CMK (cell line): Measurements from ENCODE around the gene CRMP1.
"Not testable (repeated sequence)": the region's sequence is repeated elsewhere in the genome, so short reads cannot be mapped to it uniquely, and the experiment has no call there.

Experiments
- DNase-seq: peaks from one replicate; pipeline ENCODE4 v3.0.0-alpha.2; 2010; ENCODE audit warnings: low read depth

CRMP1 gene

DNA sequence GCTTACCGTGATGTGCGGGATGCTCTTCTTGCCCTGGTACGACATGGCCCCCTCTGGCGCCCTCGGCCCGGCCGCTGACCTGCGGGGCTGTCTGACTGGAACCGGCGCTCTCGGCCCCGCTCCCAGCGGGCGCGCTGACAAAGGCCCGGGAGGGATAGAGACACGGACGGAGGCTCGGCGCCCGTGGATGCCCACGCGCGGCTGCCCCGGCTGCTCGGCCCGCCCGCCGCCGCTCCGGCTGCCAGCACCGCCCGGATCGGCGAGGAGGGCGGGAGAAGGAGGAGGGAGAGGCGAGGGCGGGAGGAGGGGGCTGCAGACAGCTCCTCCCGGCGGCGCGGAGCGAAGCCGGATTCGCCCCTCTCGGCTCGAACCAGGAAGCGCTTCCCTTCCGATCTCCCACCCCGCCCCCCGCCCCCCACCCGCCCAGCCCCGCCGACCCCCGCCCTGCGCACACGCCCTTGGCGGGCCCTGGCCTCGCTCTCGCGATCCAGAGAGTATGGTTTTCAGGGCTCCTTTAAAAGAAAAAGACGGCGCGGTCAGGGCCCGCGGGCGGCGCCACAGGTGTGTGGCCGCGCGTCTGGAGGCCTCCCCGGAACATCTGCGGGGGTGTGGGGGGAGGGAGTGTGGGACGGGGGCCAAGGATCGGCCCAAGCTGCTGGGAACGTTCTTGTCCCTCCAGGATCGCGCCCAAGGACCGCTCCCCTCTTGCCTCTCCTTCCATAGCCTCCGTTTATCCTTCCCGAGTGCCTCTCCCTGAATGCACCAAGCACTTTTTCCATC is 4.5 kb downstream of the CRMP1 start:
- no peak for DNase-seq

DNA sequence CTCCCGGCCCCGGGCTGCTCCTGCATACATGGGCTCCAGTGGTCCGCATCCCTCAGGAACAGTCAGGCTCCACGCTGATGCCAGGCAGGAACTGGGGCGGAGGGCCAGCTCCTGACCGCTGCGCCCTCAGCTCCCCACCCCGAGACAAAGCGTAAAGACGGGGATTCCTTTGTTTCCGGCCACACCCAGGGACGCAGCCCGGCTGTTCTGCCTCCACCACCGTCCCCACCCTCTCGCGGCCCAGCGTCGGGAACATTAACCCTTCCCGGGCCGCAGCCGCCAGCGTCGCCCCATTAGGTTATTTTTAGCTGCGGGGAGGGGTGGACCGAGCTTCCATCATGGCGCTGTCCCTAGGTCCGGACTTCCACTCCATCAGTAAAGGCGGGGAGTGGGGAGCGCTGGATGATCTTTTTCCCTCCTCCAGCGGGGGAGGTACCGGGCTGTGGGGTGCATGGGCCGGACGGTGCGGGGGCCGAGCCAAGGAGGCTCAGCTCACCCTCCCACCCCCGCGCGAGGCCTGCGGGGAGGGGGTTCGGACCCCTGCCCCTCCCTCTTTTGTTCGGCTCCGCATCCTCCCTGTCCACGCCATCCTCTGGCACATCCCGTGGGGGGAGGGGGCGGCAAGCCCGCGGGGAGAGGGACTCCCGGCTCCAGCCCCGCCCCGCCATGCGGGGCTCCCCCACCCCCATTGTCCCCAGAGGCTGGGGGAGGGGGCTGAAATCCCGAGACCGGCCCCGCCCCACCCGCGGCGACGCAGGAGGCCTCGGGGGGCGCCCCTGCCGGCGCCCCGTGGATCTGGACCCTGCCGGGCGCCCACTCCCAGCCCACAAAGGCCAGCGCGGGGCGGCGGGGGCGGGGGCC is 5.3 kb downstream of the CRMP1 start:
- no peak for DNase-seq

DNA sequence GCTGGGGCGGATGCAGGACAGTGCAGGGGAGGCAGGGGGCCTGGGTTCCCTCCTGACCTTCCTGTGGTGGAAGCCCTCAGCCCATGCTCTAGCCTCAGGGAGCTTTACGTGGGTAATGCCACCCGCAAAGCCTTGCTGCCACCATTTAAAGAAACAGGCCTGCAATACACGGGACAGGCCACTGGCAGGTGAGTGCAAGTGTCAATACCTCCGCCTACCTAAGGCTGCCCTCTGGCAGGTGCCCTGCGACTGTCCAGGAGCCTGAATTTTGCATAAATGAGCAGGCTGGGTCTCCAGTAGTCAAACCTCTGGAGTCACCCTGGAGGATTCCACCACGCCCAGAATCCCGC is 5.9 kb downstream of the CRMP1 start:
- no peak for DNase-seq

DNA sequence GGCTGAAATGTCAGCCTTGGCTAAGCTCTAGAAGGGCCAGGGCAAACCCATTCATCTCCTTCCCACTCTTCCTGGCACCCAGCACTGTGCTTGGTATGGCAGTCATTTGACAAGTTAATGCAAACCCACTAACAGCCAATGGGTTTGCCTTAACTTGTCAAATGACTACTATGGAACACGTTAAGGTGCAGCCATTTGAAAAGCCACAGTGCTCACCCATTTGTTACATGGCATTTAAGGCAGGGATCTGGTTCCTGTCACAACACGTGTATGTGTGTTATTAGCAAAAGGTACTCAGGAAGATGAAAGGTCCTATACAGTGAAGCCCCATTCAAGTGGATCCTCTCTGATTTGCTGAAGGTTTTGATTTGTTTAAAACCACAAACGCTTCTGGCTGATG is 7.2 kb downstream of the CRMP1 start:
- DNase-seq, result no peak

DNA sequence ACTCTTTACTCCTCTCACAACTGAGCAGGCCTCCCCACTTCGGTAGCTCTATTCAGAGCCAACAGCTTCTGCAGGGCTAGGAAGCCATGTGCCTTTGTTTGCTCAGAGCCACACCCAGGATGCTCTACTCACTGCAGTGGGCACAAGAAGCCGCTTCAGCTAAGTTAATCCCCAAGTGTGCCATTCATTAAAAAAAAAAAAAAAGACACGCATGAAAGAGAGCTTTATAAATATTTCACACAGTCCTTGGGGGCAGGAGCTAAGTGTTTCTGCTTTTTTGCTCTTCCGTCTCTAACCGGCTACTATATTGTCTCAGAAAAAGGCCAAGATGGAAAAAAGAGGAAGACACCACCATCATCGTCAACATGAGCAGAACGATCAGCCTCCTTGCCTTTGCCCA is 8.1 kb downstream of the CRMP1 start:
- DNase-seq, result no peak

DNA sequence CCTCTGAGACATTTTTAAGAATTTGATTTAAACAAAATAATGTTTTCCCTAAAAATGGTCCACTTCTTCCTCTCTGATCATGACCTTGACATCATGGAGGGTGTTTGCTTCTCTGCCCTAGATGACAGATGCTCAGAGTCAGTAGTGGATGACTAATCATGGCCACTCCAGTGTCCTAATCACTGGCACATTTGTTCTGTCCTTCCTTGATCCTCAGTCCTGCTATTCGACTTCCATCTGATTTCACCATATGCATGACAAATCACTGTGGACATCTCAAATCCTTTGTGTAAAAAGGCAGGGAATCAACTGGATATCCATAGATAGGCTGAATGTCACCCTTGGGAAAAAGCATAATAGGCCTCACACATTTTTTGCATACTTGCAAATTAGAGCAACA is 9.0 kb downstream of the CRMP1 start:
- no peak for DNase-seq

DNA sequence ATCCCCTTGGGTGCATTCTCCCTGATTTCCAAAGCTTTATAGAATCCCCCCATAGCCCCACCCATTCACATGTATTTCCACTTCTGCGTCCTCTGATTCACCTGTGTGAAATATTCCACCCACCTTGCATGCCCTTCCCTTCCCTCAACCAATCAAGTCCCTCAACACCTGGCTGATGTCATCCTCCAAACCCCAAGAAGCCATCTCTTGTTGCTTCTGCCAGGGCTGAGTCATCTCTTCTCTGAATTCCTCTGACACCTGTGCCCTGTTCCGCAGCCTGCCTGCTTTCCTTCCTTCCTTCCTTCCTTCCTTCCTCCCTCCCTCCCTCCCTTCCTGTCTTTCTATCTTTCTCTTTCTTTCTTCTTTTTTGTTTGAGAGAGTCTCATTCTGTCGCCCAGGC is 9.9 kb downstream of the CRMP1 start:
- DNase-seq, result no peak

DNA sequence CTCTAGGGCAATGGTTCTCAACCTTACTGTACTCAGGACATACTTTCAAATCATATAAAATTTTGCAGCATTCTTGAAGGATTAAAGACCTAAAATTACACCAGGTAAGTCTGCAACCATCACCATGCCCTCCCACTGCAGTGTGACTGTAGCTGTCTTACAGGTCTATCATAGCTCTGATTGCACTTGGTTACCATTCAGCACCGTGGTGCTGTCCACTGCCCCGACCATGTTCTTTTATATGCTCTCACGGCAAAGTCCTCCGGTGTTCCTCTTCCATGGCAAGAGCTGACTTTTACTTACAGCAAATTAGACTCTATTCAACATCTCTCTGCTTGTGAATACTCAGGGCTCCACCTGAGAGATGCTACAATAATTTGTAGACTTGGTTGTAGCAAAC is 11.5 kb downstream of the CRMP1 start:
- no peak for DNase-seq

DNA sequence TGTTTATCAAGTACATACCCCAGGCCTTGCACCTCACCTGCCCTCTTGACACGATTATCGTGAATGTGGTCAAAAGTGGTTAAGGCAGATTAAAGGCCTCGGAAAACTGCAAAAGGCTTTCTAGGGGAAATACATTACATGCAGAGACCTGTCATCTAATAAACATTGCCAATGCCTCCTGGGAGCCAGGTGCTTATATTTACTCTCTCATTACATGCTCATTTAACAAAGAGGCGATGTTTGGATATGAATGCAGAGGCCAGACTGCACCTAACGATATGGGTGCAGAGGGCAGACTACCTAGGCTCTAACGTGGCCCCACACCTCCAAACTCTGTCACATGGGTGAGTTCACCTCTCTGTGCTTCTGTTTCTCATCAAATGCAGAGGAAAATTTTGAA is 14.5 kb downstream of the CRMP1 start:
- DNase-seq, result no peak

DNA sequence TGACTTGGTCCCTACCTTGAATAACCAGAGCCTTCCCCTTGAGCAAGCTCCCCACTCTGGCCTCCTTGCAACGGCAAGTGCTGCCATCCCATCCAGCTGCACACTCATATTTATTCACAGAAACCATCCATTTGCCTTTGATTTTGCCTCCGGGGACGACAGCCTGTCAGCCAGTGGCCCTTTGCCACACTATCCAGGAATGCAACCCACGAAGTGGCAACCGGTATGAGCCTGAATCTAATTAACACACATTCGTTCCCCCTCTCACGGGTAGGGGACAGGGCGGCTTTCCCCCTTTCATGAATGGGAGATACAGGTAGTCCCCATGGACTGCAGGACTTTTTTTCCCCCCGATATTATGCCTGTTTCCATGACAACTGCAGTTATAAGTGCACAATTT is 15.5 kb downstream of the CRMP1 start:
- no peak for DNase-seq

DNA sequence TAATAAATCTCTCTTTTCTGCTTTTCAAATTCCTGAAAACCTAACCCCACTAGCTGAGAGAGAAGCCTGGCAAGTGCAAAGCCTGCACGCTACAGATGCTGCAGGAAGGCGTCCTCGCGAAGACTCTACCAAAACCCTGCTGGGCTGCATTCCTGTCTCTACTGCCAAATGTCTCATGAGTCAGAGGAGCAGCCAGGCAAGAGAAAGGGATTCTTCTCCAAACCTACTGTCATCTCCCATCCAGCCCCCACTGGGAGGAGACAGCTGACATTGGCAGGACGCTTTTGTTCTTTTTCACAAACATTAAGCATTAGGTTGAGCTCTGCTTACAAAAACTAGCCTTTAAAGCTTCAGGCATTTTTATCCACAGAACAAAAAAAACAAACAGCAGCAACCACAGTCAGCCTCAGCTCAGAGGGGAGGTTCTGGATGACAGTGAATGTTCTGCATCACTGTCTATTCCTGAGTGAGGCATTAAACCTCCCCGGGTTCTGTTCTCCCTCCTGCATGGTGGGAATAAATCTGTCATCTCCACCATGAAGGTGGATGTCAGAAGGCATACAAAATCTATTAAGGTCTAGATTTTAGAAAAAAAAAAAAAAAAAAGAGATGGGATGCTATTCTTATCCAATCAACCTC is 18.0 kb downstream of the CRMP1 start:
- no peak for DNase-seq

DNA sequence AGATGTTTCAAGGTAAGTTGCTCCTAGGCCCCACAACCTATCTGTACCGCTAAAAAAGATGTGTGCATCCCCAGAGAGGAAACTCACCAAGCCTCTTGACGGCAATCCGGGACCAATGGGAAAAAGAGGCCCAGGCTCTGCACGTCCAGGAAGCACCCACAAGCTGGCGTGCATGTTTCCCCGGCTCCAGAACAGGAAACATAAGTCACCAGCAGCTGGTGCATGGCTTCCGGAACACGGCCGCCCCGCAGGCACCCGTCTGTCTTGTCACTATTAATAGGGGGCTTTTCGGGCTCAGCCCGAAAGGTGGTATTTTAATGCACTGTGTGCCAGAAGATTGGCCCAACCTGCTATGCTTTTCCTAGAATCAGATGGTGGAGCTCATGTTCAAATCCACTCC is 22.2 kb downstream of the CRMP1 start:
- DNase-seq, result no peak

DNA sequence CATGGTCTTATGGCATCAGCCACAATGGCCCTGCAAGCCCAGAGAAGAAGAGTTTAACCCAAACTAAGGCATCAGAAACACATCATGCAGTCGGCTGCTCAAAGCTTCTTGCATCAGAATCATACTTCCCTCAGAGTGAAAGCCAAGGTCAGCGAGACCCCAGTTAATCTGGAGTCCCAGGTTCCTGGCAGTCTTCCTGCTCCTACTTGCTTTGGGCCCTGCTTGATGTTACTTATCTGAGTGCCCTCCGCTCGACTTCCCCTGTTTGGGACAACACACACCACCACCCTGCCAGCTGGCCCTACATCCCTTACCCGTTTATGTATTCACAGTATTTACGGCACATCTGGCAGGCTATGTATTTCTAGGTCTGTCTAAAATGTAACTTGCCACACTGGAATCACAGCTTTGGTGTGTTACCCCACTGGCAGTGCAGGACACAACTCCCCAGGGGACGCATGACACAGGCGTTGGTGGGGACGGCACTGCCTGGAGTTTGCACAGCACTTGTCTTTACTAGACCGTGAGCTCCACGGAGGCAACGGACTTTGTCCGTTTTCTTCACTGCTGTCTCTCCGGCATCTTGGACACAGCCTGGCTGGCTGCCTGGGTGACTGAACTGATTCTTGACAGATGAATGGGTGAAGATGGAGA is 22.8 kb downstream of the CRMP1 start:
- DNase-seq, result no peak

DNA sequence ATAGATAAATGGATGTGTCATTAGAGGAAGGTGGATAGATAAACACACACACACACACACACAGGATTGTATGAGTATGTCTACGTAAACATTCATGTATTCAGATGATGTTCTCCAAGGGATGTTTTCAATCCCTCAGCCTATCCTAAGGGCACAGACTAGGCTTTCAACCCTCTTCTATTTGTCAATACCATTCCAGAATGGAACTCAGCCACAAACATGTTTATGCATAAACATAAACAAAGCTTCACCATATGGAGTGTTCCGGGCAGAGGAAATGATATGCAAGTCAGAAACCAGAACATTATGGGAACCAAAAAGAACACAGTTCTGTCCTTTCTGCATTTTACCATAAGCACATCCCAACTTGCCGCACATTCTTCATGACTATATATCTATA is 25.0 kb downstream of the CRMP1 start:
- no peak for DNase-seq

DNA sequence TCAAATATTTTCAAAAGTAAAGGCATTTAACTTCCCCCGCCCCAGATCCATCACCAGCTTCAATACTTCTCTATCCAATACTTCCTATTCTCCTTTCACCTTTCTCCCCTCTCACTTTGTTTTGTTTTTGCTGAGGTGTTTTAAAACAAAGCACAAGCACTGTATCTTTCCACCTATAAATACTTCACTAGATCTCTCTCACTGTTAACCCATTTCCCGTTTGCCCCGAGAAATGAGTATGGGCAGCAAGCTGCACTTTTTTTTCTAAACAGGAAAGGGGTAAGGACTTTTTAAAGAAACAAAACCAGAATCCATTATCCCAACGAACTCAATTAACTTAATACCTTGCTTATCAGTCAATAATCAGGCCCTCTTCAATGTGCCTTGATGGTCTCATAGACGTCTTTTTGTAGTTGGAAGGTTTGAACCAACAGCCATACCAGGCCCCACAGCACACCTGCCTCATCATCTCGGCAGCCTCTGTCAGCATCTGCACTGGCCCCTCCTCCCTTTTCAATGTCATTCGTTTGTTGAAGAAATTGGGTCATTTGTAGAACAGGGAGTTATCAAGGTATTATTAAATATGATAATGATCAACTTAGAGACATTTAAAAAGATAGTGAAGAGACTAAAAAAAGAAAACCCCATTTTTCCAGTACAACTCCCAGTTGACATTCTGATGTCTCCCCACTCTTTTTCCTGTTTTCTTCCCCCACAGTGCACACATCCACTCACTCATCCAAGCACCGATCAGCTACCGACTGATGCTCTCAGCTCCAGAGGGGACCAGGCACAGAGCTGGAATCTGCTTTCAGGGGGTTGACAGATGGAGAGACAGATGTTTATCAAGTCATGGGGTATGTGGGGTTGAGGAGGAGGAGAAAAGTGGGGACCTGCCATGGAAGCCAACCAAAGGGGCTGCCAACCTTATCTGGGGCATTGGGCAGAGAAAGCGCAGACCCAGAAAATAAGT is 25.8 kb downstream of the CRMP1 start:
- DNase-seq, result no peak

DNA sequence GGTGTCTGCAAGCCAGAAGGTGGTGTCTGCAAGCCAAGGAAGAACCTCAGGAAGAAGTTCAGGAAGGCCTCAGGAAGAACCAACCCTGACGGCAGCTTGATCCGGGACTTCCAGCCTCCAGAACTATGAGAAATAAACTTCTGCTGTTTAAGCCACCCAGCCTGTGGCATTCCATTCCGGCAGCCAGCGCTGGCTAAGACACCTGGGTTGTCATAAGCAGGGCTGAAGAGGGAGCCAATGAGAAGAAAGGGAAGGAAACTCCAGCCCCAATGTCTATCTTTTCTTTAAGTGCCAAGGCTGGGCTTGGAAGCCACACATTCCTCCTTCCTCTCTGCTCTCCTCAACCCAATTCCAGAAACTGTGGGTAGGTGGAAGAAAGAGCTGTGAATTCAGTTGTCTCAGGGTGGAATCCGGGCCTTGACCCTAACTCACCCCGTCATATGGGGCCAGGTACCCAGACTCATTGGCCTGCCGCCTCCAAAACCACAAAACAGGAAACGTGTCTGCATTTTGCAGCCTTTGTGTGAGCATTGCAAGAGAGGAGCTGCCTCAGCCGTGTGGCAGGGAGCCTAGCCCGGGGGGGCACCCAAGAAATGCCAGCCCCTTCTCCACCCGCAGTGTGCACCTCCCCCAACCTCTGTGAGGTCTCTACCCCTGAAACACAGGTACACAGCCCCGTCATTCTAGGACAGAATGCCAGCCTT is 26.8 kb downstream of the CRMP1 start:
- no peak for DNase-seq

DNA sequence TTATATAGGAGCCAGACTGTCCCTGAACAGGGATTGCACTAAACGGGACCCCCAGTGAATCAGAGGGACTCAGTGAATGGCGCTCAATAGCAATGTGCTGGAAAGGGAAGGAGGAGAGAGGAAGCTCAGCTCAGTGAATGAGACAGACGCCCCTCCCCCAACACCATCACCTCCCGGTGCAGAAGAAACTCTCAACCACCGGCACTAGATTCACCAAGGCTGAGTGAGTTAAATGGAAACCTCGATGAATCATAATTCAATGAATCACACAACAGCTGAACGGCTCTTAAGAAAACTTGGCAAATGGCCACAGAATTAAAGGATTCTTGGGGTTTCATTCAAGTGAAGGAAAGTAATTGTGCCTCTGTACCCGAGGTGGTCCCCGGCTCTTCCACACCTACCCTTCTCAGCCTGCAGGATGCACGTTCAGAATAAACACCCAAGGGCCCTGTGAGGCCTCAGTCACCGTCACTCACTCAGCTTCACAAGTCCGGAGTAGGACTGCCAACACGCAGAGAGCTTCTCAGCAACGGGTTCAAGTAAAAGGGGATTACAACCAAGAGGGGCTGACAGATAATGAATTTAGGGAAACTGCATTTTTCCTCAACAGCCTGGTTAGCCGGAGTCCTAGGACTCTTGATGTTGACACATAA is 29.3 kb downstream of the CRMP1 start:
- no peak for DNase-seq

DNA sequence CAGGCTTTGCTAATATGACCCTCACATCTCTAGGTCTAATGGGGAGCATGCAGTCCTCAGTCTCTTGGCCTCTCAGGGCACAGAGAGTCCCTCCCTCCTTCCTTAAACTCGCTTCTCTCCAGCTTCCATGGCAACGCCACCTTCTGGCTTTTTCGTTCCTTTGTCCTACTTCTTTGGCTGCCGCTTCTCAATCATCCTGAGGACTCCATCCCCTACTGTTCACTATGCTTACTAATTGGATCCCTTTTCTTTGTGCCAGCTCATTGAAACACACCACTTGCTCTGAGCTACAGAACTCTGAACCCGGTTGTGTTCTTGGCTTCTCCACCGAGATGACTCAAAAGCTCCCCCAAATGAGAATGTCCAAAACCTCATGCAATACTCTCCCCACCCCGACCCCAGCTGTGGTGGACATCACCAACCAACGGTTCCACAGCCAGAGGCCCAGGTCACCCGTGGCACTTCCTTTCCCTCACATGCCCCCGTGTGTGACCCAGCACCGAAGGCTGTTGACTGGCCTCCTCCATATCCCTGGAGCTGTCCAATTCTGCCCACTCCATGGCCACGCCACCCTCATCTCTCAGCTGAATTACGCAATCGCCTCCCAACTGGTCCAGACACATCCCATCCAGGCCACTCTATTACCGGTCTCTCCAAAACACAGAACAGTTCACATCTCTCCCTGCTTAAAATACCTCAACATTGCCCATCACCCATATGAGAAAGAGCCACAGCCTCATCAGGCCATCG is 34.7 kb downstream of the CRMP1 start:
- no peak for DNase-seq

DNA sequence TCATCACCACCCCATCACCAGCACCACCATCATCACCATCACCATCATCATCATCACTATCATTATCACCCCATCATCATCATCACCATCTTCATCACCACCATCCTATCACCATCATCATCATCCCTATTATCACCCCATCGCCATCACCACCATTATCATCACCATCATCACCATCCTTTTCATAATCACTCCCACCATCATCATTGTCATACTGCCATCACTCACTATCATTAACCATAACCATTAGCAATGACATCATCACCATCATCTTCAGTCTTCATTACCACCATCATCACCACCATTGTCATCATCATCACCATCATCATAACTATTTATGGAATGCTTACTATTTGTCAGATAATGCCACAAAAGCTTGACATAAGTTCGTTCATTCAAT is 35.7 kb downstream of the CRMP1 start:
- DNase-seq, result no peak

DNA sequence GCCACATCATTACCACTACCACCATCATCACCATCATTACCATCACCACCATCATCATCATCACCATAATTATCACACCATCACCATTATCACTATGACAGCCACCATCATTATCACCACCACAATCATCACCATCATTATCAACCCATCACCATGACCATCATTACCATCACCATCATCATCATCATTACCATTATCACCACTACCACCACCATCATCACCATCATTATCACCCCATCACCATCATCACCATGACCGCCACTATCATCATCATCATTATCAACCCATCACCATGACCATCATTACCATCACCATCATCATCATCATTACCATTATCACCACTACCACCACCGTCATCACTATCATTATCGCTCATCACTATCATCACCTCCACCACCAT is 36.5 kb downstream of the CRMP1 start:
- not testable (repeated sequence) for DNase-seq
